ENCODE results near the gene WNT10A.
A peak's percentile ranks its signal among the peaks of the same experiment; 100 is the strongest.
"Not testable (repeated sequence)": the region's sequence is repeated elsewhere in the genome, so short reads cannot be mapped to it uniquely, and the experiment has no call there.

The WNT10A gene

GRCh38 chr2:218880102-218880858 lies at the start of gene WNT10A:
TSS of gene WNT10A (plus strand) at chr2:218880852. CDS start at chr2:218880996, 144 bp downstream.
- DNase-seq = peak; percentile 89 to 92

DNA sequence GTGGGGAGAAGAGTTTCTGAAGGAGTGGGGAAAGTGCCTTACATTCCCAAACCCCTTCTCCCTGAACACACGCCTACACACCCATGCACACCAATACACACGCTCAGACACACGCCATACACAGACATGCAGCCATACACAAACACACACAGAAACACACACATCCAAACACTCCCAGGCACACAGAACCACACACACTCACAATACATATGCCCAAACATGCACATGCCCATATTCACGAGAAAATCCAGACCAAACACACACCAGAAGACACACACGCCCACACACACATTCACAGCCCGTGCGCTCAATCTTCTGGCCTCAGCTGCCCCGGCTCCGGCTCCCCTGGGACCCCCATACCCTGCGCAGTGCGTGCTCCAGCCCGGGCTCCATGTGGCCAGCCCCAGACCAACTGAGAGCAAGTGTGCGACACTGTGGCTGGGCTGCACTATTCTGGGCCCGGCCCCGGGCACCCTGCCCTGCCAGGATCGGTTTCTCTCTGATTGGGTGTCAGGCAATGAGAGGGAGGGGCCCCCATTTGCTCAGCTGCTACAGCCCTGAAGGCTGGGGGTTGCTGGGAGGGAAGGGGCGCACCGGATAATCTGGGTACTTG lies 49.2 kb upstream of the WNT10A start, which contains the start of gene PRKAG3:
PRKAG3 (minus strand) TSS at position 426 of the 613 bp plus-strand sequence.
- no peak for DNase-seq

DNA sequence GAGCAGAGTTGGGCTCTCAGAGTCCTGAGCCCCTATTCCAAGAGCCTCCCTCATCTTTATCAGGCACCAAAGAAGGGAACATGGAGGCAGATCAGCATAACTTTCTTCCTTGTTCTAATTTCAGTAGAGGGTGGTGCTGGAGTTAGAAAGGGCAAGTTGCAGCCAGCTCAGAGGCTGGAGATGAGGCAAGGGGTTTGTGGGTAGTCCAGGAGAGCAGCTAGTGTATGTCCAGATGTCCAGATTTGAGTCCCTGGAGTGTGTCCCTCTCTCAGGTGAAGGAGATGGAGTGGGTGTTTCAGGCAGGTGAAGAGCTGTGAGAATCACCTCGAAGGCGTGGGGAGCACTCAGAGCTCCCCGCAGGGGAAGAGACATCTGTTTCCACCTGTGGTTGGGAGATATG lies 48.6 kb upstream of the WNT10A start:
- DNase-seq = no peak

GRCh38 chr2:218832520-218832919 lies 48.1 kb upstream of the WNT10A start:
- DNase-seq = no peak

DNA sequence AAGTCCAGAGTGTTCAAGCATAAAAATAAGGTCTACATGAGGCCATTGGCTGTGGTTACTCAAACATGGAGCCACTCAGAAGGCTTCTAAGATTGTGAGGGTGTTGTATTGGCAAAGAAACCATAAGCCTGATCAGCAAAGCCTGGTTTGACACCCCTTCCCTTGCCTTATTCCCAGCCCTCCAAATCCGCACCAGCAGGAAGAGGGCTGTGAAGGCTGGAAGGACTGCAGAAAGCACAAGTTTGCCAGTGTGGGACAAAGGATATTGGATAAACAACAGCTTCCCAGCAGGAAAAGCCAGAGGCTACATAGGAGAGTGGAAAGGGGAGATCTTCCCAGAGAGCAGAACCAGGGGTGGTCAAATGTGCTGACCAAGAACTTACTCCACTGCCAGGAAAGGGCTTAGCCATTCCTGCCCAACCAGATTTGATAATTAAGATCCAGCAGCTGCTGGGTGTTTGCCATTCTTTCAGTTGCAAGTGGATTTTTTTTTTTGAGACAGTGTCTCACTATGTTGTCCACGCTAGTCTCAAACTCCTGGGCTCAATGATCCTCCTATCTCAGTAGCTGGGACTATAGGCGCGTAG lies 47.5 kb upstream of the WNT10A start:
- no peak for DNase-seq

GRCh38 chr2:218834685-218835084 lies 46.0 kb upstream of the WNT10A start:
- no peak for DNase-seq

DNA sequence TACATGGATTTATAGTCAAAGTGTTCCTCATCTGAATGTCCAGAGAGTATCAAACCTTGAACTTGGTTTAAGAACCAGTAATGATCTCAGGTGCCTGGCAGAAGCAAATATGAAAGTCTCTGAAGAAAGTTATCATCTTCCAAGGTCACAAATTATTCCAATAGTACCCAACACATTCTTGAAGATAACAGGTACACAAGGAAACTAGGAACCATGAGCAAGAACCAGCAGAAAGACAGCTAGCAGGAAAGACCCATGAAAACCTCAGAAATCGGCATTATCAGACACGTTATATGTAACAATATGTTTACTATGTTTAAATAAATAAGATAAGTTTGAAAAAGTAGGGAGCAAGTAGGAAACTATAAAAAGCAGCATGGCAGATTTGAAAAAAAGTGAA lies 43.2 kb upstream of the WNT10A start:
- no peak for DNase-seq

DNA sequence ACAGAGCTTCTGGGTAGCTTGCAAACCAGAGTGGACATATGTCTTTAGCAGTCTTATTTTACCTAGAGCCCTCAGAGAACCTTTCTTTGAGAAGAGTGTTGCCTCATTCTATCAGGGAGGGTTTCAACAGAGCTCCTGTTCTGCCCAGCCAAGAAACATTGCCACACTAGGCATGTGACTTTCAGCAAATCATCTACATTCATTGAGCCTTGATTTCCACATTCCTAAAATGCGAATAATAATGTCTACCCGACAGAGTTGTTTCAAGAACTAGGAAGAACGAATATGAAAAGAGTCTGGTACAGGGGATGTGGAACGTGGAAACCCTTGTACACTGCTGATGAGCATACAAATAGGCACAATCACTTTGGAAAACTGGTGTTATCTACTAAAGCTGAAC lies 41.2 kb upstream of the WNT10A start:
- DNase-seq = no peak

GRCh38 chr2:218839888-218840287 lies 40.8 kb upstream of the WNT10A start:
- DNase-seq = no peak

- DNase-seq = not testable (repeated sequence)
Observed at GRCh38 chr2:218844334-218844733, 36.3 kb upstream of the WNT10A start.

GRCh38 chr2:218846963-218847362 lies 33.7 kb upstream of the WNT10A start:
- not testable (repeated sequence) for DNase-seq

- DNase-seq = no peak
Observed at GRCh38 chr2:218849721-218850120, 30.9 kb upstream of the WNT10A start.

DNA sequence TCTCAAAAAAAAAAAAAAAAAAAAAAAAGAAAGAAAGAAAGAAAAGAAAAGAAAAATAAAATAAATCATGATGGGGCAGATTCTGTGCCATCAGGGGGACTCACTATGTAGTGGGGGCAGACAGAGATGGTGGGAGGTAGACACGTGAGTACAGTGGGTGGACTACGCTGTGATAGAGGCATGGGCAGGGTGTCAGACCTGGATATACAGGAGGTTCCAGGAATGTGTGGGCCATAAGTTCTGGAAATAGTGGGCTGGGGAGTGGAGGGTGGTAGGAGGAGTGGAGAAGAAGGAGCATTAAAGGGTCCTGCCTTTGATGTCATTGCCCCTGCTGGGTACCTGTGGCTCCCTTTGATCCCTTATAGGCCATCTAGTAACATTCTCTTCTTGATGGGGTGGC lies 29.9 kb upstream of the WNT10A start:
- no peak for DNase-seq

- no peak for DNase-seq
Observed at GRCh38 chr2:218851286-218851685, 29.4 kb upstream of the WNT10A start.

DNA sequence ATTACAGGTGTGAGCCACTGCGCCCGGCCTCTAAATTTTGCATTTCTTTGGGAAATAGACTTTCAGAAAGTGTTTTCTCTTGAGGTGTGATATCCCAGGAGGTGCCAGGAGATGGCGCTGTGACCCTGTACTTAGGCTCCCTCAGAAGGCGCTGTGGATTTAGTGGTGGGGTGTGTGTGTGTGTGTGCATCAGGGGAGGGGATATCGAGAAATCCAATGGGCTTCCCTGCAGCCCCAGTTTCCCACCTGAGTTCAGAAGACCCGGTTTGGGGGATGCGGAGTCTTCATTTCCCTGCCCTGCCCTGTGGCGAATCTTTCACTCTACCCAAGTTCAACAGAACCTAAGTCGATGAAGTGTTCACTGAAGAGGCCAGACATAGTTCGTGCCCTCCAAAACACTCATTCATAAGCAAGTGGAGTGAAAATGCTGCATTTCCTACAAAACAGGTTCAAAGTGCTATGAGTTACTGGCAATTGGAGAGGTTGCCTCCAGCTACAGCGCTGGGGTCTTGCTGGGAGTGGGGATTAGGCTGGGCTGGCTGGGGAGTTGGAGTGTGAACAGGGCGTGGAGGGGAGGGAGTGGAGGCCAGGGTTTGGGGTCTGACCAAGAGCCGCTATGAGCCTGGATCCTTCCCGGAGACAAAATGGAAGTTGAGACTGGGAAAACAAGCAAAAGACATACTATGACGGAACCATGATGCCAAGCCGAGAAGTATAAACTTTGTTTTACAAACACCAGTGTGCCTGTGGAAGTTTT lies 27.6 kb upstream of the WNT10A start:
- peak; percentile 62 to 66 for DNase-seq

- no peak for DNase-seq
Observed at GRCh38 chr2:218853766-218854165, 26.9 kb upstream of the WNT10A start.

DNA sequence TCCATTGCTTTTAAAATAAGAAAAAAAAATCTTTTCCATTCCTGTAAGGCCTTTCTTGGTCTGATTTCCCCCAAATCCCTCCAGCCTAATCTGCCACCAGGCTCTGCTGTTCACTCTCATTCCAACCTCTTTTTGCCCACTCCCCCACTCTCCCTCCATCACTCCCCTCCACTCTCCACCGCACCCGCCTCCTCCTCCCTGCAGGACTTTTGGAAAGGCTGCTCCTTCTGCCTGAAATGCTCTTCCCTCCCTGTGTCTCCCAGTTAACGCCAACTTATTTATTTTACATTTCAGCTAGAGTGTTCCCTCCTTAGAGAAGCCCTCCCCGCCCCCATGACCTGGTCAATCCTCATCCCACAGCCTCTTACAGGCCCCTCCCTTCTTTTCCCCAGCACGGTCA lies 25.8 kb upstream of the WNT10A start:
- DNase-seq = no peak

GRCh38 chr2:218855305-218856166 lies 25.1 kb upstream of the WNT10A start:
- DNase-seq = no peak

DNA sequence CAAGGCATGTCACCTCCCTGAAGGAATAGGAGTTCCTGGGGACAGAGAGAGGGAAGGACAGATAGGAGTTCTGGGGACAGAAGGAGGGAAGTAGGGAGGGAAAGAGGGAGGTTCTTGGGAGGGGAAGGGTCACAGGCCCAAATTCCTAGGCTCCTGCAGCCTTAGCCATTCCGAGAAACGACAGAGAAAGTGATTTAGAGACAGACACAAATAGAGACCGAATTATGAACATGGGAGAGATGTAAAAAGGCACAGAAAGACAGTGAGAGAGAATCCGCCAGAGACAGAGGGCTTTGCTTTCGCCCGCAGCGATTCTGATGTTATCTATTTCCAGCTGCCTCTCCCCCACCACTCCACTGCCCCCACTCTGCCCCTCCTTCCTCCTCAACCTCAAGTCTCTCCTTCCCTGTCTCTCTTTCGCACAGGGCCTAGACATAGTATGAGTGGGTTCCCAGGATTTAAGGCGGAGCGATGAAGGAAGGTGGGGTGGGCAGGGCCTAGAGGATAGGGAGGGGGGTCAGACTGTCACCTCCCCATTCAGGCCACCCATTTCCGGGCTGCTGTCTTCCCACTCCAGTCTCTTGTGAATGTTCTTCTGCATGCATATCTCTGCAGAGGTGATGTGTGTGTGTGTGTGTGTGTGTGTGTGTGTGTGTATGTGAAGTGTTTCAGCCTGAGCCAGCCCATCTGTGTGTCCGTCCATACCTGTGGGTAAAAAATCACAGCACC lies 24.3 kb upstream of the WNT10A start:
- no peak for DNase-seq

GRCh38 chr2:218856896-218857243 lies 23.8 kb upstream of the WNT10A start:
- no peak for DNase-seq

GRCh38 chr2:218857371-218858137 lies 23.1 kb upstream of the WNT10A start:
- no peak for DNase-seq
